Breast epithelium (tissue), 4 donors: ENCODE measurements around the gene PARP12. TPM values are rescaled to one million over a fixed set of nuclear protein-coding genes. Genes with fewer than 3 reads are reported as not detected.

ENCODE experiments used
- DNase-seq, 2 donors: peaks; one replicate each; pipeline ENCODE4 v3.0.0-alpha.2; 2019; ENCODE audit warnings: low spot score in 2 of 2
- H3K27ac ChIP-seq, 2 donors: fragments of 200-600 bp; sonication (generic) in 1 of 2; one replicate each; pipeline ENCODE4 v1.5.1; 2016 to 2019; ENCODE audit warnings: mild to moderate bottlenecking in 1 of 2
- H3K27me3 ChIP-seq, 2 donors: fragments of 200-600 bp; sonication (generic) in 1 of 2; one replicate each; pipeline versions ENCODE4 v1.5.1 to v1.6.0; 2017 to 2019; ENCODE audit warnings: control low read depth in 1 of 2, mild to moderate bottlenecking in 1 of 2
- H3K36me3 ChIP-seq: fragments of 200-600 bp; one replicate; pipeline ENCODE4 v1.5.1; 2019
- H3K4me1 ChIP-seq, 2 donors: fragments of 200-600 bp; sonication (generic); one replicate each; pipeline ENCODE4 v1.5.1; 2016 to 2019; ENCODE audit warnings: control low read depth in 1 of 2
- H3K4me3 ChIP-seq, 3 donors: fragments of 200-600 bp; sonication (generic); 1 replicate in 2 of 3; 2 replicates in 1 of 3; pipeline ENCODE4 v1.5.1; 2016 to 2019; ENCODE audit warnings: mild to moderate bottlenecking in 3 of 3, moderate library complexity in 2 of 3
- H3K9me3 ChIP-seq, 2 donors: fragments of 200-600 bp; sonication (generic) in 1 of 2; one replicate each; pipeline ENCODE4 v1.5.1; 2016 to 2019; ENCODE audit warnings: control low read depth in 1 of 2
- CTCF ChIP-seq, 3 donors: fragments of 450-650 bp; IDR thresholded peaks; one replicate each; pipeline ENCODE4 v1.5.1; 2016 to 2017; ENCODE audit warnings: antibody characterized with exemption in 3 of 3, mild to moderate bottlenecking in 3 of 3, moderate library complexity in 3 of 3
- POLR2A ChIP-seq: fragments of 450-650 bp; IDR thresholded peaks from one replicate; pipeline ENCODE4 v1.6.1; 2016; ENCODE audit warnings: antibody characterized with exemption, mild to moderate bottlenecking, moderate library complexity
- POLR2AphosphoS5 ChIP-seq, 3 donors: sonication (generic); formaldehyde crosslinking; IDR thresholded peaks; one replicate each; pipeline ENCODE4 v1.6.1; 2017; ENCODE audit warnings: antibody characterized with exemption in 3 of 3
- intact Hi-C: fragments of 100-400 bp; cut with DNase I; formaldehyde crosslinking; loops from one replicate; pipeline ENCODE4 v1.15.1; 2023; ENCODE audit warnings: low total_unique reads
- total RNA-seq, 3 donors: library from RNA; depleted of rRNA; stranded (reverse); fragments of >200 nt; gene quantifications; one replicate each; pipeline ENCODE4 v1.1.0, GENCODE V29; 2016

PARP12 gene
- total RNA-seq, 3 donors from 2014 or later = 24.8 to 44.9 (median 40.6) TPM

GRCh38 chr7:140017034-140017433 is 45.7 kb downstream of the PARP12 start:
- Histone ChIP-seq H3K27ac (no peak overlapping the region), H3K9me3 (no peaks in the 10 kb centered on the region), H3K27me3 (no peaks in the 10 kb centered on the region), H3K36me3 (no peaks in the 10 kb centered on the region), H3K4me1 (no peaks in the 10 kb centered on the region), H3K4me3 (no peak overlapping the region)
- TF ChIP-seq CTCF (IDR thresholded peaks at IDR 0.05) (no peak), POLR2AphosphoS5 (IDR thresholded peaks at IDR 0.05) (no peak), POLR2A (no peak)
- DNase-seq = no peak
- intact Hi-C loops = no loop called here

- no peaks in the 10 kb centered on the region for H3K4me1 ChIP-seq
- no peaks in the 10 kb centered on the region for H3K27me3 ChIP-seq
- intact Hi-C loops = no loop called here
- no peak for DNase-seq
- H3K4me3 ChIP-seq = no peak overlapping the region
- no peaks in the 10 kb centered on the region for H3K36me3 ChIP-seq
- TF ChIP-seq POLR2AphosphoS5 (IDR thresholded peaks at IDR 0.05) (no peak), POLR2A (no peak), CTCF (IDR thresholded peaks at IDR 0.05) (no peak)
- H3K27ac ChIP-seq = no peak overlapping the region
- no peaks in the 10 kb centered on the region for H3K9me3 ChIP-seq
Observed at GRCh38 chr7:140016540-140016939, 46.2 kb downstream of the PARP12 start.

GRCh38 chr7:140015471-140015970 is 47.2 kb downstream of the PARP12 start:
- TF ChIP-seq POLR2AphosphoS5 (IDR thresholded peaks at IDR 0.05) (no peak), CTCF (IDR thresholded peaks at IDR 0.05) (no peak), POLR2A (no peak)
- H3K36me3 ChIP-seq = no peaks in the 10 kb centered on the region
- no peak overlapping the region for H3K27ac ChIP-seq
- H3K4me3 ChIP-seq = no peak overlapping the region
- no peak for DNase-seq
- H3K27me3 ChIP-seq = no peaks in the 10 kb centered on the region
- no peaks in the 10 kb centered on the region for H3K4me1 ChIP-seq
- intact Hi-C loops = no loop called here
- H3K9me3 ChIP-seq = no peaks in the 10 kb centered on the region

- DNase-seq = no peak
- Histone ChIP-seq H3K4me3 (no peak overlapping the region), H3K27ac (no peak overlapping the region), H3K27me3 (no peaks in the 10 kb centered on the region), H3K4me1 (no peaks in the 10 kb centered on the region), H3K36me3 (no peaks in the 10 kb centered on the region), H3K9me3 (no peaks in the 10 kb centered on the region)
- intact Hi-C loops = no loop called here
- no peak for TF ChIP-seq POLR2A
- no peak for TF ChIP-seq CTCF (IDR thresholded peaks at IDR 0.05)
- TF ChIP-seq POLR2AphosphoS5 (IDR thresholded peaks at IDR 0.05) = no peak
Observed at GRCh38 chr7:140014123-140014522, 48.6 kb downstream of the PARP12 start.

GRCh38 chr7:140013676-140014075 is 49.1 kb downstream of the PARP12 start:
- DNase-seq = no peak
- intact Hi-C loops = no loop called here
- Histone ChIP-seq H3K9me3 (no peaks in the 10 kb centered on the region), H3K36me3 (no peaks in the 10 kb centered on the region), H3K4me3 (no peak overlapping the region), H3K4me1 (no peaks in the 10 kb centered on the region), H3K27ac (no peak overlapping the region), H3K27me3 (no peaks in the 10 kb centered on the region)
- TF ChIP-seq POLR2AphosphoS5 (IDR thresholded peaks at IDR 0.05) (no peak), CTCF (IDR thresholded peaks at IDR 0.05) (no peak), POLR2A (no peak)
